ENCODE results near the gene SRSF6.
"Not testable (repeated sequence)": the region's sequence is repeated elsewhere in the genome, so short reads cannot be mapped to it uniquely, and the experiment has no call there.

Gene SRSF6

GRCh38 chr20:43457640-43458421, at the start of gene SRSF6:
TSS of gene SRSF6 (plus strand) at chr20:43457896. CDS start at chr20:43458034, 138 bp downstream.
- Histone ChIP-seq H3K9me3 (ENCODE audit: control insufficient read depth in 5 of 5, low read length in 5 of 5) (no peaks in the 10 kb centered on the region), H3K36me3 (ENCODE audit: control insufficient read depth in 5 of 5, insufficient read depth in 5 of 5, low read length in 5 of 5) (peaks cover 25 to 37% (median 34%) of the 10 kb centered on the region in 5 donors), H3K27me3 (ENCODE audit: control insufficient read depth in 5 of 5, insufficient read depth in 4 of 5, low read length in 5 of 5) (no peaks in the 10 kb centered on the region), H3K4me1 (ENCODE audit: control insufficient read depth in 5 of 5, insufficient read depth in 5 of 5, low read length in 5 of 5) (peaks cover 0 to 23% (median 17%) of the 10 kb centered on the region in 5 donors), H3K27ac (ENCODE audit: low read depth, low read length) (peak within 1 kb of the TSS; percentile 99), H3K9ac (ENCODE audit: low read length in 5 of 5) (peak within 1 kb of the TSS; percentile 71 to 99 (median 99)), H3K4me3 (ENCODE audit: low read depth in 1 of 5, low read length in 5 of 5) (peak within 1 kb of the TSS; percentile 81 to 94 (median 93))

- no peaks in the 10 kb centered on the region for H3K4me1 ChIP-seq (ENCODE audit: control insufficient read depth in 5 of 5, insufficient read depth in 5 of 5, low read length in 5 of 5)
- no peak overlapping the region for H3K9ac ChIP-seq (ENCODE audit: low read length in 5 of 5)
- H3K36me3 ChIP-seq (ENCODE audit: control insufficient read depth in 5 of 5, insufficient read depth in 5 of 5, low read length in 5 of 5): no peaks in the 10 kb centered on the region
- H3K9me3 ChIP-seq (ENCODE audit: control insufficient read depth in 5 of 5, low read length in 5 of 5): peaks cover 0 to 13% (median 0%) of the 10 kb centered on the region in 5 donors
- no peak overlapping the region for H3K4me3 ChIP-seq (ENCODE audit: low read depth in 1 of 5, low read length in 5 of 5)
- peaks cover 0 to 3% (median 0%) of the 10 kb centered on the region in 5 donors for H3K27me3 ChIP-seq (ENCODE audit: control insufficient read depth in 5 of 5, insufficient read depth in 4 of 5, low read length in 5 of 5)
- H3K27ac ChIP-seq (ENCODE audit: low read depth, low read length): no peak overlapping the region
Measured at GRCh38 chr20:43408848-43409576, 48.7 kb upstream of the SRSF6 start.

- Histone ChIP-seq H3K4me1 (ENCODE audit: control insufficient read depth in 5 of 5, insufficient read depth in 5 of 5, low read length in 5 of 5) (no peaks in the 10 kb centered on the region), H3K9ac (ENCODE audit: low read length in 5 of 5) (no peak overlapping the region), H3K27me3 (ENCODE audit: control insufficient read depth in 5 of 5, insufficient read depth in 4 of 5, low read length in 5 of 5) (peaks cover 0 to 3% (median 0%) of the 10 kb centered on the region in 5 donors), H3K4me3 (ENCODE audit: low read depth in 1 of 5, low read length in 5 of 5) (no peak overlapping the region), H3K36me3 (ENCODE audit: control insufficient read depth in 5 of 5, insufficient read depth in 5 of 5, low read length in 5 of 5) (no peaks in the 10 kb centered on the region), H3K9me3 (ENCODE audit: control insufficient read depth in 5 of 5, low read length in 5 of 5) (peaks cover 0 to 13% (median 0%) of the 10 kb centered on the region in 5 donors), H3K27ac (ENCODE audit: low read depth, low read length) (no peak overlapping the region)
Measured at GRCh38 chr20:43409577-43409913, 48.2 kb upstream of the SRSF6 start.

- H3K36me3 ChIP-seq (ENCODE audit: control insufficient read depth in 5 of 5, insufficient read depth in 5 of 5, low read length in 5 of 5): no peaks in the 10 kb centered on the region
- H3K4me1 ChIP-seq (ENCODE audit: control insufficient read depth in 5 of 5, insufficient read depth in 5 of 5, low read length in 5 of 5): no peaks in the 10 kb centered on the region
- peaks cover 0 to 10% (median 0%) of the 10 kb centered on the region in 5 donors for H3K27me3 ChIP-seq (ENCODE audit: control insufficient read depth in 5 of 5, insufficient read depth in 4 of 5, low read length in 5 of 5)
- no peak overlapping the region for H3K9ac ChIP-seq (ENCODE audit: low read length in 5 of 5)
- H3K4me3 ChIP-seq (ENCODE audit: low read depth in 1 of 5, low read length in 5 of 5): no peak overlapping the region
- no peak overlapping the region for H3K27ac ChIP-seq (ENCODE audit: low read depth, low read length)
- peaks cover 5 to 34% (median 19%) of the 10 kb centered on the region in 5 donors for H3K9me3 ChIP-seq (ENCODE audit: control insufficient read depth in 5 of 5, low read length in 5 of 5)
Measured at GRCh38 chr20:43415661-43416430, 41.9 kb upstream of the SRSF6 start.

GRCh38 chr20:43416591-43417228, 41.0 kb upstream of the SRSF6 start:
- Histone ChIP-seq H3K36me3 (ENCODE audit: control insufficient read depth in 5 of 5, insufficient read depth in 5 of 5, low read length in 5 of 5) (no peaks in the 10 kb centered on the region), H3K4me1 (ENCODE audit: control insufficient read depth in 5 of 5, insufficient read depth in 5 of 5, low read length in 5 of 5) (no peaks in the 10 kb centered on the region), H3K4me3 (ENCODE audit: low read depth in 1 of 5, low read length in 5 of 5) (no peak overlapping the region), H3K27me3 (ENCODE audit: control insufficient read depth in 5 of 5, insufficient read depth in 4 of 5, low read length in 5 of 5) (peaks cover 0 to 10% (median 0%) of the 10 kb centered on the region in 5 donors), H3K9ac (ENCODE audit: low read length in 5 of 5) (no peak overlapping the region), H3K27ac (ENCODE audit: low read depth, low read length) (no peak overlapping the region), H3K9me3 (ENCODE audit: control insufficient read depth in 5 of 5, low read length in 5 of 5) (peaks cover 5 to 34% (median 22%) of the 10 kb centered on the region in 5 donors)

- Histone ChIP-seq H3K9ac (ENCODE audit: low read length in 5 of 5) (no peak overlapping the region), H3K36me3 (ENCODE audit: control insufficient read depth in 5 of 5, insufficient read depth in 5 of 5, low read length in 5 of 5) (no peaks in the 10 kb centered on the region), H3K4me1 (ENCODE audit: control insufficient read depth in 5 of 5, insufficient read depth in 5 of 5, low read length in 5 of 5) (no peaks in the 10 kb centered on the region), H3K9me3 (ENCODE audit: control insufficient read depth in 5 of 5, low read length in 5 of 5) (peaks cover 5 to 34% (median 22%) of the 10 kb centered on the region in 5 donors), H3K27ac (ENCODE audit: low read depth, low read length) (no peak overlapping the region), H3K4me3 (ENCODE audit: low read depth in 1 of 5, low read length in 5 of 5) (no peak overlapping the region), H3K27me3 (ENCODE audit: control insufficient read depth in 5 of 5, insufficient read depth in 4 of 5, low read length in 5 of 5) (peaks cover 0 to 12% (median 0%) of the 10 kb centered on the region in 5 donors)
Measured at GRCh38 chr20:43420192-43420591, 37.5 kb upstream of the SRSF6 start.

- H3K4me3 ChIP-seq (ENCODE audit: low read depth in 1 of 5, low read length in 5 of 5); H3K27me3 ChIP-seq (ENCODE audit: control insufficient read depth in 5 of 5, insufficient read depth in 4 of 5, low read length in 5 of 5); H3K27ac ChIP-seq (ENCODE audit: low read depth, low read length); H3K36me3 ChIP-seq (ENCODE audit: control insufficient read depth in 5 of 5, insufficient read depth in 5 of 5, low read length in 5 of 5); H3K9ac ChIP-seq (ENCODE audit: low read length in 5 of 5); H3K4me1 ChIP-seq (ENCODE audit: control insufficient read depth in 5 of 5, insufficient read depth in 5 of 5, low read length in 5 of 5): not testable (repeated sequence)
- H3K9me3 ChIP-seq (ENCODE audit: control insufficient read depth in 5 of 5, low read length in 5 of 5): peaks cover 5 to 34% (median 22%) of the 10 kb centered on the region in 5 donors
Measured at GRCh38 chr20:43420913-43421312, 36.8 kb upstream of the SRSF6 start.

- no peak overlapping the region for H3K27ac ChIP-seq (ENCODE audit: low read depth, low read length)
- H3K27me3 ChIP-seq (ENCODE audit: control insufficient read depth in 5 of 5, insufficient read depth in 4 of 5, low read length in 5 of 5): peaks cover 0 to 4% (median 0%) of the 10 kb centered on the region in 5 donors
- no peak overlapping the region for H3K4me3 ChIP-seq (ENCODE audit: low read depth in 1 of 5, low read length in 5 of 5)
- H3K9me3 ChIP-seq (ENCODE audit: control insufficient read depth in 5 of 5, low read length in 5 of 5): peaks cover 0 to 4% (median 0%) of the 10 kb centered on the region in 5 donors
- H3K4me1 ChIP-seq (ENCODE audit: control insufficient read depth in 5 of 5, insufficient read depth in 5 of 5, low read length in 5 of 5): no peaks in the 10 kb centered on the region
- no peaks in the 10 kb centered on the region for H3K36me3 ChIP-seq (ENCODE audit: control insufficient read depth in 5 of 5, insufficient read depth in 5 of 5, low read length in 5 of 5)
- no peak overlapping the region for H3K9ac ChIP-seq (ENCODE audit: low read length in 5 of 5)
Measured at GRCh38 chr20:43426172-43426571, 31.5 kb upstream of the SRSF6 start.

GRCh38 chr20:43430265-43431133, 27.2 kb upstream of the SRSF6 start:
- Histone ChIP-seq H3K27ac (ENCODE audit: low read depth, low read length) (no peak overlapping the region), H3K9ac (ENCODE audit: low read length in 5 of 5) (no peak overlapping the region), H3K27me3 (ENCODE audit: control insufficient read depth in 5 of 5, insufficient read depth in 4 of 5, low read length in 5 of 5) (peaks cover 0 to 3% (median 0%) of the 10 kb centered on the region in 5 donors), H3K9me3 (ENCODE audit: control insufficient read depth in 5 of 5, low read length in 5 of 5) (no peaks in the 10 kb centered on the region), H3K36me3 (ENCODE audit: control insufficient read depth in 5 of 5, insufficient read depth in 5 of 5, low read length in 5 of 5) (no peaks in the 10 kb centered on the region), H3K4me3 (ENCODE audit: low read depth in 1 of 5, low read length in 5 of 5) (no peak overlapping the region), H3K4me1 (ENCODE audit: control insufficient read depth in 5 of 5, insufficient read depth in 5 of 5, low read length in 5 of 5) (no peaks in the 10 kb centered on the region)

Measured in subcutaneous abdominal adipose tissue (tissue), 5 donors.